Measurements from ENCODE around the gene ST8SIA5. TPM values are rescaled to one million over a fixed set of nuclear protein-coding genes. Genes with fewer than 3 reads are reported as not detected.

ST8SIA5 gene
- total and polyA plus RNA-seq, 9 of the 15 experiments (the other 6 are each of a cell fraction or from before 2014, with no cell fraction given) = 0.03 to 0.33 (median 0.06) TPM; not detected in 5

GRCh38 chr18:46711444-46711863 lies 45.4 kb downstream of the ST8SIA5 start (continued):
- no peak for TF ChIP-seq AFF4 (CRISPR knock-in tag; IDR thresholded peaks at IDR 0.05)
- peak; percentile 93 for TF ChIP-seq NCOR1 (IDR thresholded peaks at IDR 0.05)
- no peak for TF ChIP-seq NR1H2 (CRISPR knock-in tag; IDR thresholded peaks at IDR 0.05)
- TF ChIP-seq E2F5 (CRISPR knock-in tag; IDR thresholded peaks at IDR 0.05) = no peak
- no peak for TF ChIP-seq ZNF507 (tag; conservative IDR thresholded peaks at IDR 0.05)
- no peak for TF ChIP-seq ZNF518B (CRISPR knock-in tag; IDR thresholded peaks at IDR 0.05)
- no peak for TF ChIP-seq ZNF12 (CRISPR knock-in tag; IDR thresholded peaks at IDR 0.05)
- no peak for TF ChIP-seq ZNF165 (CRISPR knock-in tag; IDR thresholded peaks at IDR 0.05; ENCODE audit: borderline replicate concordance)
- TF ChIP-seq PATZ1 (CRISPR knock-in tag; IDR thresholded peaks at IDR 0.05; ENCODE audit: borderline replicate concordance) = no peak
- TF ChIP-seq SRSF3 (IDR thresholded peaks at IDR 0.05; ENCODE audit: insufficient read depth, low read length) = no peak
- TF ChIP-seq MTA3 (IDR thresholded peaks at IDR 0.05; ENCODE audit: borderline replicate concordance) = no peak
- peak; percentile 86 for TF ChIP-seq DPF2 (IDR thresholded peaks at IDR 0.05)
- no peak for TF ChIP-seq RBFOX2 (IDR thresholded peaks at IDR 0.05; ENCODE audit: low read depth, low read length)
- TF ChIP-seq POLR3A (IDR thresholded peaks at IDR 0.05; ENCODE audit: borderline replicate concordance, extremely low read depth, insufficient read depth, insufficient read length) = no peak
- no peak for TF ChIP-seq BACH1 (tag; IDR thresholded peaks at IDR 0.05)
- TF ChIP-seq HDAC1 (IDR thresholded peaks at IDR 0.05) = peak in 1 of 2 experiments; percentile 53; a peak in 1 of 4 replicates
- no peak for TF ChIP-seq CHCHD3 (CRISPR knock-in tag; IDR thresholded peaks at IDR 0.05)
